Common myeloid progenitor, CD34-positive (primary cell): Measurements from ENCODE around the gene NTF3.

Experiments used
- CTCF ChIA-PET: fragments of 350-600 bp; sonication (Branson Sonifier 250); formaldehyde crosslinking; loops from one replicate; lab custom pipeline; 2021; ENCODE audit warnings: antibody characterized with exemption; lab: Charles Lee
- POLR2A ChIA-PET: fragments of 350-600 bp; sonication (Branson Sonifier 250); formaldehyde crosslinking; loops from one replicate; lab custom pipeline; 2021; ENCODE audit warnings: antibody characterized with exemption; lab: Charles Lee
- DNase-seq, 3 donors: peaks; one replicate each; pipeline versions ENCODE4 v3.0.0 to v3.0.0-alpha.2; 2013
- H3K27ac ChIP-seq, 2 experiments: 1 replicate in 1 of 2; 2 replicates in 1 of 2; pipeline ENCODE4 v1.7.0; 2013; ENCODE audit warnings: inconsistent platforms in 2 of 2, low read length in 2 of 2, mild to moderate bottlenecking in 2 of 2, low read depth in 1 of 2, moderate library complexity in 1 of 2; ENCODE audit not compliant: severe bottlenecking in 2 of 2, insufficient read depth in 1 of 2, poor library complexity in 1 of 2
- H3K27me3 ChIP-seq, 5 experiments: replicated peaks in 2 of 5; 1 replicate in 3 of 5; 2 replicates in 2 of 5; pipeline versions ENCODE4 v1.6.1 to v1.7.0; 2013; ENCODE audit warnings: low read length in 4 of 5, mild to moderate bottlenecking in 2 of 5, moderate library complexity in 2 of 5, inconsistent platforms in 1 of 5; ENCODE audit not compliant: insufficient read depth in 5 of 5, control insufficient read depth in 4 of 5
- H3K36me3 ChIP-seq, 4 experiments: 1 replicate in 2 of 4; 2 replicates in 2 of 4; pipeline versions ENCODE4 v1.6.1 to v1.7.0; 2013; ENCODE audit warnings: low read length in 3 of 4, control low read depth in 1 of 4, mild to moderate bottlenecking in 1 of 4; ENCODE audit not compliant: control insufficient read depth in 4 of 4, insufficient read depth in 4 of 4
- H3K4me1 ChIP-seq, 4 experiments: 1 replicate in 3 of 4; 2 replicates in 1 of 4; pipeline versions ENCODE4 v1.6.1 to v1.7.1; 2013; ENCODE audit warnings: low read length in 3 of 4, mild to moderate bottlenecking in 3 of 4, control low read depth in 1 of 4, inconsistent platforms in 1 of 4, moderate library complexity in 1 of 4; ENCODE audit not compliant: control insufficient read depth in 4 of 4, insufficient read depth in 4 of 4; ENCODE audit errors: control extremely low read depth in 1 of 4
- H3K4me3 ChIP-seq, 7 experiments: 1 replicate in 4 of 7; 2 replicates in 3 of 7; pipeline versions ENCODE4 v1.5.1 to v1.7.0; 2013; ENCODE audit warnings: mild to moderate bottlenecking in 7 of 7, low read length in 6 of 7, moderate library complexity in 6 of 7, inconsistent platforms in 2 of 7, low read depth in 2 of 7, control low read depth in 1 of 7; ENCODE audit not compliant: insufficient read depth in 4 of 7, control insufficient read depth in 1 of 7; ENCODE audit errors: extremely low read depth in 1 of 7
- H3K9me3 ChIP-seq, 5 experiments: 1 replicate in 4 of 5; 2 replicates in 1 of 5; pipeline versions ENCODE4 v1.6.1 to v1.7.1; 2013; ENCODE audit warnings: low read length in 4 of 5, mild to moderate bottlenecking in 2 of 5, inconsistent platforms in 1 of 5, low read depth in 1 of 5, moderate library complexity in 1 of 5; ENCODE audit not compliant: control insufficient read depth in 4 of 5, insufficient read depth in 2 of 5; ENCODE audit errors: control extremely low read depth in 1 of 5
- WGBS: methylation state at CpG from one replicate; pipeline ENCODE4 v1.1.5; 2013; ENCODE audit not compliant: insufficient coverage; 5-methylcytosine and 5-hydroxymethylcytosine counted together

The NTF3 gene

GRCh38 chr12:5505116-5505515 is 73.2 kb downstream of the NTF3 start:
- Histone ChIP-seq H3K9me3 (no peaks in the 10 kb centered on the region), H3K27ac (no peak overlapping the region), H3K4me1 (no peaks in the 10 kb centered on the region), H3K27me3 (peaks cover 0 to 5% (median 0%) of the 10 kb centered on the region in 5 experiments), H3K4me3 (no peak overlapping the region), H3K36me3 (no peaks in the 10 kb centered on the region)
- ChIA-PET POLR2A (no interaction called here), CTCF (interaction anchor here (1.1 kb wide), 1 partner anchor 17 kb away, joined by 3 read pairs; no protein-coding TSS in a partner anchor)
- no peak for DNase-seq
- 95% methylated on average over 3 of the region's 4 CpGs for WGBS

DNA sequence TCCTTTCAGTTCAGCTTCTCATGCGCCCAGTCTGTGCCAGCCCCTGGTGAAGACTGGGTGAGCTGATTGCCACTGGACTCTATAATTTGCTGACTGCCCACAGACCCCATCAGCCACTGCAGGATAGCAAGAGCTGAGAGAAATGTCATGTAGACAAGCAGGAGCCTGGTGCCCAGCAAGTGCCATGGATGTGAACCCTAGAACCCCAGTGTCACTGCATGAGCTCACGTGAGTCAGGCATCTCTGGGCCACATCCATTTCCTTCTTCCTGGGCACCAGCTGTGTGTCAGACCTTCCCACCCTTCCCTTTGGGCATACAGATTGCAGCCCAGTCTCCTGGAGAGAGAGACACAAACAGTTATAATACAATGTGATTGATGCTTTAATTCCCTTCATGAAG is 73.8 kb downstream of the NTF3 start:
- Histone ChIP-seq H3K27ac (no peak overlapping the region), H3K27me3 (peaks cover 0 to 9% (median 0%) of the 10 kb centered on the region in 5 experiments), H3K36me3 (no peaks in the 10 kb centered on the region), H3K9me3 (no peaks in the 10 kb centered on the region), H3K4me3 (no peak overlapping the region), H3K4me1 (no peaks in the 10 kb centered on the region)
- ChIA-PET POLR2A (no interaction called here), CTCF (interaction anchor here (0.9 kb wide), 1 partner anchor 77 kb away, joined by 3 read pairs; no protein-coding TSS in a partner anchor)
- 90% methylated on average over 2 of the region's 2 CpGs for WGBS
- no peak for DNase-seq

DNA sequence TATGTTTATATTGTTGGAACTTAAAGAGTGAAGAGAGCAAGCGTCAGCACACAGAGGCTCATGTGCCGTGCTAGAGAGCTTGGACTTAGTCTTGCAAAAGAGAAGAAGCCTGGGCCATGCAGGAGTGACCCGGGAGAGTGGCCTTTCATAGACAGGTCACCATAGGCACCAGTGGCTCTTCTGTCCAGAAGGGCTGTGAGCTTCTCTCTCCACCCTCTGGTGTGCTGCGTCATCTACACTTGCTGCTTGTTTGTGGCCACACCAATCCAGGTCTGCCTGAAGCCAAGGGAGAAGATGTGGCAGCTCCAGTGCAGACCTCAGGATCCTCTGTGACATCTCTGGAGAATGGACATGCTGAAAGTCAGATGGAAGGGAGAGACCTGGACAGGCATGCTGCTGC is 74.4 kb downstream of the NTF3 start:
- no peaks in the 10 kb centered on the region for H3K4me1 ChIP-seq
- ChIA-PET CTCF (interaction anchor here (0.9 kb wide), 1 partner anchor 78 kb away, joined by 3 read pairs; no protein-coding TSS in a partner anchor), POLR2A (no interaction called here)
- H3K27ac ChIP-seq = no peak overlapping the region
- WGBS = 96% methylated on average over 4 of the region's 4 CpGs
- H3K9me3 ChIP-seq = no peaks in the 10 kb centered on the region
- no peak overlapping the region for H3K4me3 ChIP-seq
- no peak for DNase-seq
- peaks cover 0 to 9% (median 2%) of the 10 kb centered on the region in 5 experiments for H3K27me3 ChIP-seq
- no peaks in the 10 kb centered on the region for H3K36me3 ChIP-seq

DNA sequence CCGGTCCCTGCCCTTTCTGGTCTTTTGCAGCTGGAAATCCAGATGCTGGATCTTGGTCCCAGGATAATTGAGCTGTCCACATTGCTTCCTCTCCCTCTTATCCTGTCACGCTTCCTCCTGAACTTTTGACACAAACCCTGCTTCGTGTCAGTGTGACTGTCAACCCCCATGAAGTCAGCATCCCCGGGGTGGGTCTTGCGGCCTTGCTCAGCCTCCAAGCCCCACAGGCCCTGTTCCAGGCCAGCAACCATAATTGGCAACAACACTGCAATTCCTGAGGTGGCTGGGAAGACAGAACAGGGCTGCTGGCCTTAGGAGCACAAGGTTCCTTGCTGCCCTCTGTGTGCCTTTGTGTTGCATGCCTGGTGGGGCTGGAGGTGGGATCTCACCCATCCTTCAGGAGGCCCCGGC is 74.9 kb downstream of the NTF3 start:
- WGBS = 86% methylated on average over 6 of the region's 6 CpGs
- H3K9me3 ChIP-seq = no peaks in the 10 kb centered on the region
- CTCF ChIA-PET = no interaction called here
- peaks cover 0 to 9% (median 2%) of the 10 kb centered on the region in 5 experiments for H3K27me3 ChIP-seq
- H3K4me3 ChIP-seq = no peak overlapping the region
- no peak for DNase-seq
- peaks cover 0 to 2% (median 1%) of the 10 kb centered on the region in 4 experiments for H3K4me1 ChIP-seq
- H3K27ac ChIP-seq = no peak overlapping the region
- no peaks in the 10 kb centered on the region for H3K36me3 ChIP-seq
- POLR2A ChIA-PET = no interaction called here

DNA sequence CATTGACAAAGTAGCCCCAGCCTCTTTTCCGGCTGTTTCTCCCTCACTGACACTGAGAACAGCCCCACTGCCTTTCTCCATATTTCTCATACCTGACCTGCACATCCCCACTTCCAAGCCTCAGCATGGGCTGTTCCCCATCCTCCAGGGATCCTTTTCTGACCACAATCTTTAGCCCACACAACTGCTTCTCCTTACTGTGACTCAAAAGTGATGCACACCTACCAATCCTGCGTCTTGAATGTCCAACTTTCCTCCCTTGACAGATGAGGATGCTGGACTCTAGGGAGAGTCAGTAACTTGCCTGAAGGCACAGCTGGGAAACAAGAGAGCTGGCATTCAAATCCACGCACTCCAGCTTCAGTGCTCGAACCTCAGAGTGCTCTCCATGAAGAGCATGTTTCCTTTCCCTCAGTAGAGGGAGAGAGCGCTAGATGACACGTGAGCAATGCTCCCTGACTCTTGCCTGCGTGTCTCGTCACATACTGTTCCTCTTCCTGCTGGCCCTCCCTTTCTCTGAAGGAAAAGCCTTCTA is 75.6 kb downstream of the NTF3 start:
- Histone ChIP-seq H3K27me3 (peaks cover 0 to 9% (median 2%) of the 10 kb centered on the region in 5 experiments), H3K36me3 (no peaks in the 10 kb centered on the region), H3K27ac (no peak overlapping the region), H3K4me3 (no peak overlapping the region), H3K4me1 (peaks cover 0 to 3% (median 1%) of the 10 kb centered on the region in 4 experiments), H3K9me3 (no peaks in the 10 kb centered on the region)
- DNase-seq = no peak
- CTCF ChIA-PET = no interaction called here
- WGBS = 98% methylated on average over 5 of the region's 8 CpGs
- POLR2A ChIA-PET = no interaction called here

DNA sequence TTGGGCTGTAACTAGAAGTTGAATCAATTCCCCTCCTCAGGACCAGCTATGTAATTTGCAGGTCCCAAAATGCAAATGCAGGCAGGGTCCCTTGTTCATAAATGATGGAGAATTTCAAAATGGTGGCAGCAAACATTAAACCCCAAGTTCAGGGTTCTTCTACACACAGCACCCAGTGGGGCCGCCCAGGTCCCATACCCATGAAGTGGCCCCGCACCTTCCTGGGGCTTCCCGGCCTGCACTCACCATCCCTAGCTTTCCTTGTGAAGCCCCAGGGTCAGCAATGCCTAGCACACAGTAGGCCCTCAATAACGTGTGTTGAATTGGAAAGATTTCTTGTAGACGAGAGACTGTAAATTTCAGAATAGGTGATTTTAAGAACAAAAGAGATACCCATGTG is 76.0 kb downstream of the NTF3 start:
- CTCF ChIA-PET = no interaction called here
- 100% methylated on average over 2 of the region's 5 CpGs for WGBS
- POLR2A ChIA-PET = no interaction called here

DNA sequence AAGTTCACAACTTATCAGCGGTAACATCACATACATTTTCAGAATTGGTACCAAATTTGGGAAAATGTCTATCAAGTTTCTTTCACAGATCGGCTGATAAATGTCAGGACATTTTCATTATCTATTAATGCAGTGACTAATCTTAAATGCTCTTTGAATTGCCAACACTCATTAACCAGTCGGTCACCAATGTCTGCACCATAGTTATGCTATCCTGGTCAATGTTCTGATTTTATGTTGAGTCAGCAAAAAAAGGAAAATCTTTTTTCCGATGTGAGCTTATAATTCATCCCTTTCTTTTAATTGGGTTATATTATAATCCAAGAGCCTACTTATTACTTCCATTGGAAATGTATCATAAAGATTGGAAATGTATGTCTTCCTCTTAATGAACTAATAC is 77.2 kb downstream of the NTF3 start:
- no peak for DNase-seq
- 100% methylated on average over 1 of the region's 4 CpGs for WGBS
- Histone ChIP-seq H3K4me3 (no peak overlapping the region), H3K9me3 (no peaks in the 10 kb centered on the region), H3K4me1 (peaks cover 0 to 3% (median 1%) of the 10 kb centered on the region in 4 experiments), H3K36me3 (no peaks in the 10 kb centered on the region), H3K27ac (no peak overlapping the region), H3K27me3 (peaks cover 0 to 7% (median 0%) of the 10 kb centered on the region in 5 experiments)
- CTCF ChIA-PET = interaction anchor here (5.2 kb wide), 1 partner anchor 79 kb away, joined by 39 read pairs; the partner anchor contains the start of gene NTF3
- POLR2A ChIA-PET = no interaction called here

More for the DNA sequence above, 76.0 kb downstream of the NTF3 start:
- H3K9me3 ChIP-seq = no peaks in the 10 kb centered on the region
- no peaks in the 10 kb centered on the region for H3K36me3 ChIP-seq
- H3K4me3 ChIP-seq = no peak overlapping the region
- peaks cover 0 to 9% (median 0%) of the 10 kb centered on the region in 5 experiments for H3K27me3 ChIP-seq
- DNase-seq = no peak
- peaks cover 0 to 3% (median 1%) of the 10 kb centered on the region in 4 experiments for H3K4me1 ChIP-seq
- no peak overlapping the region for H3K27ac ChIP-seq
